Effector memory CD8-positive, alpha-beta T cell (primary cell): Measurements from ENCODE around the gene L1TD1.
"Not testable (repeated sequence)": the region's sequence is repeated elsewhere in the genome, so short reads cannot be mapped to it uniquely, and the experiment has no call there.

Experiments
- ATAC-seq: fragments of 150-1000 bp; cut with Tn5 transposase; replicated peaks from 2 replicates; pipeline ENCODE4 v1.10.0; 2021; ENCODE audit warnings: mild to moderate bottlenecking, moderate library complexity
- DNase-seq, 3 experiments: peaks; one replicate each; pipeline ENCODE4 v3.0.0; 2021
- H3K27ac Mint-ChIP-seq, 2 donors: one replicate each; pipeline ENCODE4 v1.8.0; 2022; ENCODE audit warnings: mild to moderate bottlenecking in 2 of 2, mixed read lengths in 2 of 2, moderate library complexity in 2 of 2
- H3K27me3 Mint-ChIP-seq, 2 donors: one replicate each; pipeline ENCODE4 v1.8.0; 2022; ENCODE audit warnings: mixed read lengths in 2 of 2
- H3K36me3 Mint-ChIP-seq: one replicate; pipeline ENCODE4 v1.8.0; 2022; ENCODE audit warnings: mild to moderate bottlenecking, moderate library complexity, mixed read lengths; ENCODE audit not compliant: insufficient read depth
- H3K4me1 Mint-ChIP-seq, 2 donors: one replicate each; pipeline ENCODE4 v1.8.0; 2022; ENCODE audit warnings: low read depth in 2 of 2, mixed read lengths in 2 of 2
- H3K4me3 Mint-ChIP-seq, 2 donors: one replicate each; pipeline ENCODE4 v1.8.0; 2022; ENCODE audit warnings: mild to moderate bottlenecking in 2 of 2, mixed read lengths in 2 of 2, moderate library complexity in 2 of 2
- H3K9me3 Mint-ChIP-seq, 2 donors: one replicate each; pipeline ENCODE4 v1.8.0; 2022; ENCODE audit warnings: mixed read lengths in 2 of 2

The L1TD1 gene

DNA sequence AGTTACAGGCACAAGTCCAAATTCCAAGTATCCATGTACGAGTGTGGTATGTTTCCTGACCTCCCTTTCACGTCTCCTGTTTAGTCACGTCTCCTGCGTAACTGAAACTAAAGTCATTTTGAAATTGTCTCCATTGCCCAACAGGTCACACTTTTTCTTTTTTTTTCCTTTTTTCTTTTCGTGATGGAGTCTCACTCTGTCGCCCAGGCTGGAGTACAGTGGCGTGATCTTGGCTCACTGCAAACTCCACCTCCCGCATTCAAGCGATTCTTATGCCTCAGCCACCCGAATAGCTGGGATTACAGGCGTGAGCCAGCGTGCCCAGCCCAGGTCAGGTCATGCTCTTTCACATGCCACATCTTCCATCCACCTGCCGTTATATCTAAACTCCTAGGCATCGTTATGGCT lies 38.2 kb downstream of the L1TD1 start:
- H3K27me3 Mint-ChIP-seq = peaks cover 22 to 38% of the 10 kb centered on the region in 2 donors
- H3K36me3 Mint-ChIP-seq = no peaks in the 10 kb centered on the region
- DNase-seq (no peak), ATAC-seq (no peak)
- H3K4me3 Mint-ChIP-seq = no peak overlapping the region
- H3K4me1 Mint-ChIP-seq = no peaks in the 10 kb centered on the region
- no peaks in the 10 kb centered on the region for H3K9me3 Mint-ChIP-seq
- H3K27ac Mint-ChIP-seq = no peak overlapping the region

DNA sequence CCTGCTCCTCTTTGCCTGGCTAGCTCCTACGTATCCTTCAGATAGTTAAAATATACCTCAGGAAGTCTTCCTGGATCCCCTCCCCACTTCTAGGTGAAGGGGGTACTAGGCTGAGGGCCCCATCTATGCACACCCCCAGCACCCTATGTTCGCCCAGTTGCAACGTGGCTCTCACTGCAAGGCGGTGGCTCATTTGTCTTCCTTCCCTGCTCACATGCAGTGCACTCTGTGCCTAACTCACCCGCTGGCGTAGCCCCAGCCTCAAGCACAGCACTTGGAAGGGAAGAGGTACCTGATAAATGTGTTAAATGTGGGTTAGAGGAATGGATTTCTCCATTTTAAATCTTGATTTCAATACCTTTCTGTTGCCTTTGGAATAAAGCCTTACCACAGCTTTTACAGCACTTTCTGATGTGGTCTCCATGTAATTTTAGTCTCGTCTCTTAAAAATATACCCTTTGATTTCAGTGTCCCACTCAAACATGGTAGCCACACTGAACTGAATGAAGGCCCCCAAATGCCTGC lies 39.3 kb downstream of the L1TD1 start:
- Mint-ChIP-seq H3K36me3 (no peaks in the 10 kb centered on the region), H3K27ac (no peak overlapping the region), H3K27me3 (peaks cover 18 to 32% of the 10 kb centered on the region in 2 donors), H3K4me1 (no peaks in the 10 kb centered on the region), H3K9me3 (no peaks in the 10 kb centered on the region), H3K4me3 (no peak overlapping the region)
- DNase-seq (no peak), ATAC-seq (no peak)

DNA sequence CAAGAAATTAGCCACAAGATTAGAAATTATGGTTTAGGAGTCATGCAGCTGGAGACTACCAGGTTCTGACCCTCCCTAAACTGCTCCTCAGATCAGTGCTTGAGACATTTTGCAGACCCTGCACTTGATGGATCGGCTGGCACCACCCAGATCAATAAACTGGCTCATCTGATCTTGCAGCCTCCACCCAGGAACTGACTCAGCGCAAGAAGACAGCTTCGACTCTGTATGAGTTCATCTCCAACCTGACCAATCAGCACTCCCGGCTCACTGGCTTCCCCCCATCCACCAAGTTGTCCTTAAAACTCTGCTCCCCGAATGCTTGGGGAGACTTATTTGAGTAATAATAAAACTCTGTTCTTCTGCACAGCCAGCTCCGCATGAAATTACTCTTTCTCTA lies 40.0 kb downstream of the L1TD1 start:
- Mint-ChIP-seq H3K4me3 (no peak overlapping the region), H3K27me3 (peaks cover 15 to 29% of the 10 kb centered on the region in 2 donors), H3K9me3 (no peaks in the 10 kb centered on the region), H3K4me1 (no peaks in the 10 kb centered on the region), H3K27ac (no peak overlapping the region), H3K36me3 (no peaks in the 10 kb centered on the region)
- ATAC-seq (no peak), DNase-seq (no peak)

DNA sequence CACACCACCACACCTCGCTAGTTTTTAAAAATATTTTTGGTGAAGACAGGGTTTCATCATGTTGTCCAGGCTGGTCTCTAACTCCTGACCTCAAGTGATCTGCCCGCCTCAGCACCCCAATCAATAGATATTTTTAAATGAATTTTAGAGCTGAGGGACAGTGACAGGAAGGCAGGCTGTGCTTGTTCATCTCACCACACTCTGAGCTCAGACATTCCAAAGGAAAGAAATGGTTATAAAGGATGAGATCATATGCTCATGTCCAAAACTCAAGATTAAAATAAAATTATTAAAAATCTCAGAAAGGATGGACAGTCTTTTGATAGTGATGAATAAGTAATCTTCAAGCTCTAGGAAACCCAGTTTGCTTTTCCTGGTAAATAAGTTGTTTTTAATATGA lies 40.9 kb downstream of the L1TD1 start:
- Mint-ChIP-seq H3K4me3 (no peak overlapping the region), H3K9me3 (no peaks in the 10 kb centered on the region), H3K4me1 (no peaks in the 10 kb centered on the region), H3K27me3 (peaks cover 12 to 29% of the 10 kb centered on the region in 2 donors), H3K36me3 (no peaks in the 10 kb centered on the region), H3K27ac (no peak overlapping the region)
- DNase-seq (no peak), ATAC-seq (no peak)

DNA sequence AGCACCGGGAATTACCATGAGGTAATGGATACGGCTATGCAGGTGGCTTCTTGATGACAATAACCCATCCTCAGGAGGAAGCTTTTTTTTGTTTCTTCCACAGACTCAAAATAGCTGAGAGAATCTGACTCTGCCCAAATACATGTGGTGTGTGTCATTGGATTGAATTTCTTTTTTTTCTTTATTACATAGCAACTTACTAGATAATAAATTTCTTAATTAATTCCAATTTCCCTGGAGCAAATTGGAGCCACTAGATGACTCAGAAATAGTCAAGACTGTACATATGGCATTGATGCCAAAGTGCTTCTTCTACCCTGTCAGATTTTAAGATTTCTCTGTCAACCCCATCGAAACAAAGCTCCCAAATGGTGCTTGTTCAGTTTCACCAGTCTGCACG lies 42.7 kb downstream of the L1TD1 start:
- H3K27me3 Mint-ChIP-seq = peaks cover 18 to 47% of the 10 kb centered on the region in 2 donors
- ATAC-seq (no peak), DNase-seq (no peak)
- H3K4me3 Mint-ChIP-seq = no peak overlapping the region
- no peak overlapping the region for H3K27ac Mint-ChIP-seq
- H3K4me1 Mint-ChIP-seq = no peaks in the 10 kb centered on the region
- H3K36me3 Mint-ChIP-seq = no peaks in the 10 kb centered on the region
- H3K9me3 Mint-ChIP-seq = no peaks in the 10 kb centered on the region

DNA sequence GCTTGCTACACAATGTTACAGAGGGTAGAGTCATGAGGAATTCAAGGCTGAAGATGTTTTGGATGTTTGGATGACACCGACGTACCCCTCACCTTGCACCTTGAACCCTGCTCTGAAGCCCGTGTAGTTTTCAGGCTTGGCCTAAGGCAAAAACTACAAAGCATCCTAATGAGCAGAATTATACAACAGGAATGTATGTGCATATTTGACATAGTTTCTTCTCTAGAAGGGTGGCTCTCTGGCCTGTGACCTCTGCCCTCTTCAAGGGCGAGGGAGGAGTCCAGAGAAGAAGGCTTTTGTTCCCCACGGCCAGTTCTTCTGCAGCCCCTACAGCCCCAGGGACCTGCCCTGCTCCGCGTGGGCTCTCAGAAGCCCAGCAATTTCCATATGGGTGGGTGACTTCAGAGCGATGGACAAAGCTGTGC lies 43.3 kb downstream of the L1TD1 start:
- H3K9me3 Mint-ChIP-seq = no peaks in the 10 kb centered on the region
- H3K27me3 Mint-ChIP-seq = peaks cover 23 to 48% of the 10 kb centered on the region in 2 donors
- no peaks in the 10 kb centered on the region for H3K4me1 Mint-ChIP-seq
- no peak overlapping the region for H3K4me3 Mint-ChIP-seq
- H3K36me3 Mint-ChIP-seq = no peaks in the 10 kb centered on the region
- H3K27ac Mint-ChIP-seq = no peak overlapping the region
- DNase-seq (no peak), ATAC-seq (no peak)

DNA sequence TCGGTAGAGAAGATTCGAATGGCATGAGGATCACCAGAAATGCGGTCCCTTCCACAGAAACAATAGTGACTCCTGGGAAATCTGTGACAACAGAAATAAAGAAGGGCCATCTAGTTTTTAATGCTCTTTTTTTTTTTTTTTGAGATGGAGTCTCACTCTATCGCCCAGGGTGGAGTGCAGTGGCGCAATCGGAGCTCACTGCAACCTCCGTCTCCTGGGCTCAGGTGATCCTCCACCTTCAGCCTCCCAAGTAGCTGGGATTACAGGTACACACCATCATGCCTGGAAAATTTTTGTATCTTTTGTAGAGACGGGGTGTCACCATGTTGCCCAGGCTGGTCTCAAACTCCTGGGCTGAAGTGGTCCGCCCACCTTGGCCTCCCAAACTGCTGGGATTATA lies 43.9 kb downstream of the L1TD1 start:
- Mint-ChIP-seq H3K4me1 (no peaks in the 10 kb centered on the region), H3K4me3 (no peak overlapping the region), H3K27ac (no peak overlapping the region), H3K36me3 (no peaks in the 10 kb centered on the region), H3K9me3 (no peaks in the 10 kb centered on the region), H3K27me3 (peaks cover 26 to 50% of the 10 kb centered on the region in 2 donors)
- no peak for ATAC-seq
- DNase-seq = no peak

DNA sequence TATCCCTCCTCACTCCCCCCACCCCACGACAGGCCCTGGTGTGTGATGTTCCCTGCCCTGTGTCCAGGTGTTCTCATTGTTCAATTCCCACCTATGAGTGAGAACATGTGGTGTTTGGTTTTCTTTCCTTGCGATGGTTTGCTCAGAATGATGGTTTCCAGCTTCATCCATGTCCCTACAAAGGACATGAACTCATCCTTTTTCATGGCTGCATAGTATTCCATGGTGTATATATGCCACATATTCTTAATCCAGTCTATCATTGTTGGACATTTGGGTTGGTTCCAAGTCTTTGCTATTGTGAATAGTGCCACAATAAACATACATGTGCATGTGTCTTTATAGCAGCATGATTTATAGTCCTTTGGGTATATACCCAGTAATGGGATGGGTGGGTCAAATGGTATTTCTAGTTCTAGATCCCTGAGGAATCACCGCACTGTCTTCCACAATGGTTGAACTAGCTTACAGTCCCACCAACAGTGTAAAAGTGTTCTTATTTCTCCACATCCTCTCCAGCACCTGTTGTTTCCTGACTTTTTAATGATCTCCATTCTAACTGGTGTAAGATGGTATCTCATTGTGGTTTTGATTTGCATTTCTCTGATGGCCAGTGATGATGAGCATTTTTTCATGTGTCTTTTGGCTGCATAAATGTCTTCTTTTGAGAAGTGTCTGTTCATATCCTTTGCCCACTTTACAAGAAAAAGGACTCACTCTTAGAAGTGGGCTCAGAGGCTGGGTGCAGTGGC lies 45.2 kb downstream of the L1TD1 start:
- H3K27ac Mint-ChIP-seq, H3K4me1 Mint-ChIP-seq, DNase-seq, H3K36me3 Mint-ChIP-seq, H3K4me3 Mint-ChIP-seq, H3K9me3 Mint-ChIP-seq, ATAC-seq: not testable (repeated sequence)
- H3K27me3 Mint-ChIP-seq = peaks cover 23 to 55% of the 10 kb centered on the region in 2 donors

DNA sequence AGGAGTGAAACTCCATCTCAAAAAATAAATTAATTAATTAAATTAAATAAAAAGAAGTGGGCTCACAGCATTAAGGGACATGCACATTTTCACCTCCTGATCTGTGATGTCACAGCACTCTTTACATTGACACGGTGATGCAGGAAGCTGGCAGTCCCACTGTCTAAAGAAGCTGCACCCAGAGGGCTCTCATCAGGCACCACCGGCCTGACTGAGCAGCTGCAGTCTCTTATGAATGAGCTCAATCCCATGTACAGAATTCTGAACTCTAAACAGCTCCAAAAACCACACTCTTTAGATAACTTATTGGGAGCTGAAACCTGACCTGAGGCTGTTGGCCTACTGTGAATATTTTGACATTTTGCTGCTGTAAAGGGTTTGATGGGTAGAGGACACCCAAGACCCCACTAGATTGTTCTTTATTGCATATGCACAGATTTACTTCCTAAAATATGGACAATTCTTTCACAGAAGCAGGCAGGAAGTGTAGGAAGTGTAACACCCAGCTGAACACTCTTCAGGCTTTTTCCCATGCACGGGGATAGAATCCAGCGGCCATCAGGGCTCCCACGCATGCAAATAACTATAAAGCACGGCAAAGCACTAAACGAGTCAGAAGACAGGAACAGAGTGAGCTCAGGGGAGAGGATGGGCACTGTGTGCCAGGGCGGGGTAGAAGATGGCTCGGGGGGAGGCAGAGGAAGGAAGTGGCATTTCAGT lies 46.2 kb downstream of the L1TD1 start:
- H3K27ac Mint-ChIP-seq = no peak overlapping the region
- no peak for ATAC-seq
- no peak overlapping the region for H3K4me3 Mint-ChIP-seq
- no peak for DNase-seq
- no peaks in the 10 kb centered on the region for H3K9me3 Mint-ChIP-seq
- no peaks in the 10 kb centered on the region for H3K4me1 Mint-ChIP-seq
- peaks cover 23 to 53% of the 10 kb centered on the region in 2 donors for H3K27me3 Mint-ChIP-seq
- no peaks in the 10 kb centered on the region for H3K36me3 Mint-ChIP-seq

DNA sequence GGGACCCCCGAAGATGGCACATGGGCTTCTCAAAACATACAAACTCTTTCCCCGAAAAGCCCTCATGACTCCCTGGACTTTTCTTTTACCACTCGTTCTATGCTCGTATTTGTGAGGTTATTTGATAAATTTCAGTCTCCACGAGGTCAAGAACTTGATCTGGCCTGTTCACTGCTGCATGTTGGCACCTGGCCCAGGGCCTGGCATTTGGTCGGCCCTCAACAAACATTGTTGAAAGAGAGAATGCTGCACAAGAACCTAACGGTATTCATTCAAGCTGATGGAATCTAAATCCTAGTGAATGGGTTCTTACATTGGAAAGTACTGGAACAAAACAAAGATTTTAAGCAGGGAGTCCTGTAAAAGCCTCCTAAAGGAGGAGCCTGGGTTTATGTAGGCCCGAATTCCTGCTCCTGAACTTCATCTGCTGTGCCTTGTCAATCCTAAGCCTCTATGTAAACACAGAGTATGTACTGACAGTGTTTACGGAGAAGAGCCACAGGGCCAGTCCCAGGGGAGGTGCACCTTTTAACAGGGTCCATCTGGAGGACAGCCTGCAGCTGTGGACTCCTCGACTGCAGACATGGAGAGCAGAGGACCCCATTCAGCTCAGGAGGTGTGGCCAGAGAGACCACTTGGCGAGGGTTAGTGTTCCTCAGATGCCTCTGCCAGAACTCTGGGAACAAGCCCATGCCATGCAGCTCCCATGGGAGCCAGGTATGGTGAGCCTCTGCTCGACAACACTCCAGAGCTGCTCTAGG lies 46.9 kb downstream of the L1TD1 start:
- ATAC-seq = no peak
- no peak overlapping the region for H3K4me3 Mint-ChIP-seq

DNA sequence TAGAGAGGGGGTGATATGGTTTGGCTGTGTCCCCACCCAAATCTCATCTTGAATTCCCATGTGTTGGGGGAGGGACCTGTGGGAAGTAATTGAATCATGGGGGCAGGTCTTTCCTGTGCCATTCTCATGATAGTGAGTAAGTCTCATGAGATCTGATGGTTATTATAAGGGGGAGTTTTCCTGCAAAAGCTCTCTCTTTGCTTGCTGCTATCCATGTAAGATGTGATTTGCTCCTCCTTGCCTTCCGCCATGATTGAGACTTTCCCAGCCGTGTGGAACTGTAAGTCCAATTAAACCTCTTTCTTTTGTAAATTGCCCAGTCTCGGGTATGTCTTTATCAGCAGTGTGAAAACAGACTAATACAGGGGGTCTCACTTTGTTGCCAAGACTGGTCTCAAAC lies 49.7 kb downstream of the L1TD1 start:
- not testable (repeated sequence) for DNase-seq, H3K4me3 Mint-ChIP-seq, ATAC-seq, H3K36me3 Mint-ChIP-seq, H3K9me3 Mint-ChIP-seq, H3K27ac Mint-ChIP-seq, H3K4me1 Mint-ChIP-seq
- peaks cover 23 to 46% of the 10 kb centered on the region in 2 donors for H3K27me3 Mint-ChIP-seq

More for the DNA sequence above, 46.9 kb downstream of the L1TD1 start:
- Mint-ChIP-seq H3K27ac (no peak overlapping the region), H3K27me3 (peaks cover 23 to 53% of the 10 kb centered on the region in 2 donors), H3K36me3 (no peaks in the 10 kb centered on the region), H3K4me1 (no peaks in the 10 kb centered on the region), H3K9me3 (no peaks in the 10 kb centered on the region)
- no peak for DNase-seq

DNA sequence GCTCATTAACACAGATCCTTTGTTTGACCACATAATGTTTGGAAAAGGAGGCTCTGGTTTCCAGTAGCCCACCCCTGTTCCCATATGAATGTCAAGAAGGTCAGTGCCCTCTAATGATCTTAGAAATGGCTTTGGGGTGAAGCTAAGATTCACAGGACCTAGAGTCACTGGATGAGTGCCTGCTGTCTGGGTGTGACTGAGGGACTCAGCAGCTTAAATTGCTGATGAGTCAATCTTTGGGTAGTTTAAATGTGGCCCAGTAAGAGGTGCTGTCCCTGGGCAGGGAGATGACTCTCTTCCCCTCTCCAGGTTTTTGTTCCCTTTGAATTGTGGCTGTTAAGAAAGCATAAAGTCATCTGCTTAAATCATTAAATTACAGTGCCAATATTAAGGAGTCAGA lies 50.6 kb downstream of the L1TD1 start:
- no peak for ATAC-seq

DNA sequence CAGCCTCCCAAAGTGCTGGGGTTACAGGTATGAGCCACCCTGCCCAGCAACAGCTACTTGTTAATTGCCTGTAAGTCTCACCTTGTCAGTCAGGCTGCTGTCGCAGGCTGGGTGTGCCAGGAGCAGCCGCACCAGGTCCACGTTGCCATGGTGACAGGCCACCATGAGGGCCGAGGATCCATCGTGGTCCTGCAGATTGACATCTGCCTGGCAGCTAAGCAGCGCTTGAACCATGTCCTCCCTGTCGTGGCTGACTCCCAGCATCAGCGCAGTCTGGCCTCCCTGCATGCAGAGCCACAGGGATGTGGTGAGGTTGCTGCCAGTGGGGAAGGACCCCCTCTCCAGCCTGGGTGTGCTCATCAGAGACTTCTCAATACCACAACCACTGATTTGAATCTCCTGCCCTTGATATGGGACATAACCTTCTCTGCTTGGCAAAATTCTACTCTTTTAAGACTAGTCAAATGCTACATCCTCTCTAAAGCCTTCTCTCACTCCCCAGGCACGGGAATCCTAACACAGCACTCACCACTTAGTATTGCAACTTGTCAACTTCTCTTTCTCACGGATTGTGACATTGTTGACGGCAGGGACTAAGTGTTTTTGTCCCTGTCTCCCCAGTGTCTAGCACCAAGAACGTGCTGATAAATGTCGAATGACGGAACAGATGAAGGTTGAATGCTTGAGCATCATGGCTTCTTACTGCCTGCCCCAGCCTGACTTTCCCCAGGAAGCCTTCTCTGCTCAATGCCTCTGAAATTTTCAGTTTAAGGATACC lies 52.9 kb downstream of the L1TD1 start:
- Mint-ChIP-seq H3K27ac (no peak overlapping the region), H3K9me3 (no peaks in the 10 kb centered on the region), H3K4me3 (no peak overlapping the region), H3K27me3 (peaks cover 13 to 44% of the 10 kb centered on the region in 2 donors), H3K36me3 (no peaks in the 10 kb centered on the region), H3K4me1 (no peaks in the 10 kb centered on the region)
- no peak for DNase-seq
- ATAC-seq = no peak

More for the DNA sequence above, 50.6 kb downstream of the L1TD1 start:
- H3K4me1 Mint-ChIP-seq = no peaks in the 10 kb centered on the region
- peaks cover 23 to 50% of the 10 kb centered on the region in 2 donors for H3K27me3 Mint-ChIP-seq
- H3K36me3 Mint-ChIP-seq = no peaks in the 10 kb centered on the region
- H3K4me3 Mint-ChIP-seq = no peak overlapping the region
- no peaks in the 10 kb centered on the region for H3K9me3 Mint-ChIP-seq
- no peak overlapping the region for H3K27ac Mint-ChIP-seq
- no peak for DNase-seq
